ENCODE results near the gene STX16. TPM values are rescaled to one million over a fixed set of nuclear protein-coding genes. Genes with fewer than 3 reads are reported as not detected.

Gene STX16
- total RNA-seq, 4 donors from 2014 or later: 70.2 to 148 (median 85.9) TPM

DNA sequence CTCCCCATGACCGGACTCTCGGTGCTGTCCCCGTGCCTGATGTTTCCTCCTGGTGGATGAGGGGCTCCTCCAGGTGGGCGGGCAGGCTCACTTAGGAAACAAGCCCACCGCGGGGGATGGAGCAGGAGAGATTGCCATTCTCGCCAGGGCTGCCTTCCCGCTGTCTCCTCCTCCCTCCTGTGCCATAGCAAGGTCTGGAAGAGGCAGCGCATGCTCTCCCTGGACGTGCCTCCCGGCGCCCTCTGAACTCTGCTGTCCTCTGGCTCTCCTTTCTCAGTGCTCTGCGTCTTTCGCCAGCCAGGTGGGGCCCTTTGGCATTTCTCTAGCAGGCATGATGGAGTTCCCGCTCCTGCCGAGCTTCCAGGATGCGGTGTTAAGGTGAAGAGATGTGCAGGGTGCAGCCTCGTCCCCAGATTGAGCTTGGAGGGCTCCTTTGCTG, 24.1 kb downstream of the STX16 start:
- Histone ChIP-seq H3K4me3 (no peak overlapping the region), H3K9me3 (no peaks in the 10 kb centered on the region), H3K36me3 (peaks cover 0 to 94% (median 0%) of the 10 kb centered on the region in 3 donors), H3K27ac (no peak overlapping the region), H3K4me1 (no peaks in the 10 kb centered on the region), H3K27me3 (no peaks in the 10 kb centered on the region)
- TF ChIP-seq EP300 (IDR thresholded peaks at IDR 0.05) (no peak), POLR2A (IDR thresholded peaks at IDR 0.05) (no peak)
- TF ChIP-seq, protein P1, sequence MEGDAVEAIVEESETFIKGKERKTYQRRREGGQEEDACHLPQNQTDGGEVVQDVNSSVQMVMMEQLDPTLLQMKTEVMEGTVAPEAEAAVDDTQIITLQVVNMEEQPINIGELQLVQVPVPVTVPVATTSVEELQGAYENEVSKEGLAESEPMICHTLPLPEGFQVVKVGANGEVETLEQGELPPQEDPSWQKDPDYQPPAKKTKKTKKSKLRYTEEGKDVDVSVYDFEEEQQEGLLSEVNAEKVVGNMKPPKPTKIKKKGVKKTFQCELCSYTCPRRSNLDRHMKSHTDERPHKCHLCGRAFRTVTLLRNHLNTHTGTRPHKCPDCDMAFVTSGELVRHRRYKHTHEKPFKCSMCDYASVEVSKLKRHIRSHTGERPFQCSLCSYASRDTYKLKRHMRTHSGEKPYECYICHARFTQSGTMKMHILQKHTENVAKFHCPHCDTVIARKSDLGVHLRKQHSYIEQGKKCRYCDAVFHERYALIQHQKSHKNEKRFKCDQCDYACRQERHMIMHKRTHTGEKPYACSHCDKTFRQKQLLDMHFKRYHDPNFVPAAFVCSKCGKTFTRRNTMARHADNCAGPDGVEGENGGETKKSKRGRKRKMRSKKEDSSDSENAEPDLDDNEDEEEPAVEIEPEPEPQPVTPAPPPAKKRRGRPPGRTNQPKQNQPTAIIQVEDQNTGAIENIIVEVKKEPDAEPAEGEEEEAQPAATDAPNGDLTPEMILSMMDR (IDR thresholded peaks at IDR 0.05): no peak
- WGBS, 2 donors: 88 to 93% methylated on average over 16 to 18 of the region's 18 CpGs
- no peak for DNase-seq (ENCODE audit: low spot score in 2 of 2)

DNA sequence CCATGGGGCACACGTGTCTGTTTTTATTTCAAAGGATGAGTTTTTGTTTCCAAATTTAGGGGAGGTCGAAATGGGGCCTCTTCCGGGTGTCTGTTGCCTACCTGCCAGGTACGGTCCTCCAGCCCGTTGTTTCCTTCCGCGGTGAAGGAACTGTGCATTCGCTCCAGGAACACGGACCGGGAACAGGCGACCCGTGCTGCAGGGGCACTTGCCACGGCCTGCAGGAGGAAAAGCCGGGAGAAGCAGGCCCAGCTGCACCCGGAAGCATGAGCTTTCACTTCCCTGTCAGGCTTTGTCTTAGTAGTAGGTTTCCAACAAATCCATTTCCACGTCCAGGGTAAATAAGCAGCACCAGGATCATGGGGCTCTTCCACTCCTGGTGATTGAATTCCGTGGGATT, 24.6 kb downstream of the STX16 start:
- Histone ChIP-seq H3K36me3 (peaks cover 0 to 94% (median 0%) of the 10 kb centered on the region in 3 donors), H3K27me3 (no peaks in the 10 kb centered on the region)
- TF ChIP-seq, protein P1 (IDR thresholded peaks at IDR 0.05): no peak
- no peak for TF ChIP-seq EP300 (IDR thresholded peaks at IDR 0.05)
- TF ChIP-seq POLR2A (IDR thresholded peaks at IDR 0.05): no peak

DNA sequence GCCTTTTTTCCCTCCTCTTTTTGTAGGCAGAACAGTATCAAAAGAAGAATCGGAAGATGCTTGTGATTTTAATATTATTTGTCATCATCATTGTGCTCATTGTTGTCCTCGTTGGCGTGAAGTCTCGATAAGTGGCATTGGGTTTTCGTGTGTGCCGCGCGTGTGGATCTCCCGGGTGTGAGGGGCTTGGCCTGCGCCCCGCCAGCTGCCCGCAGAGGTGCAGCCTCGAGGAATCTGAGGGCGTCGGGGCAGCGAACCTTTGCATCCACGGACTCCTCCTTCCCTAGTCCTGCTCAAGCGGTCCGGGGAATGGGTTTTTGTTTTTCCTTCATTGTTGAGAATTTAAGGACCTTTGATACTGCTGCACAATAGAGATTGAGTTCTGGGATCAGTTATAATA, 25.1 kb downstream of the STX16 start:
- 93 to 94% methylated on average over 19 of the region's 19 CpGs for WGBS, 2 donors
- DNase-seq (ENCODE audit: low spot score in 2 of 2): no peak
- peaks cover 0 to 93% (median 0%) of the 10 kb centered on the region in 3 donors for H3K36me3 ChIP-seq

More for the DNA sequence above, 24.6 kb downstream of the STX16 start:
- no peak overlapping the region for H3K4me3 ChIP-seq
- H3K4me1 ChIP-seq: no peaks in the 10 kb centered on the region
- no peak overlapping the region for H3K27ac ChIP-seq
- DNase-seq (ENCODE audit: low spot score in 2 of 2): no peak
- 89% methylated on average over 17 of the region's 17 CpGs for WGBS, 2 donors
- H3K9me3 ChIP-seq: no peaks in the 10 kb centered on the region

DNA sequence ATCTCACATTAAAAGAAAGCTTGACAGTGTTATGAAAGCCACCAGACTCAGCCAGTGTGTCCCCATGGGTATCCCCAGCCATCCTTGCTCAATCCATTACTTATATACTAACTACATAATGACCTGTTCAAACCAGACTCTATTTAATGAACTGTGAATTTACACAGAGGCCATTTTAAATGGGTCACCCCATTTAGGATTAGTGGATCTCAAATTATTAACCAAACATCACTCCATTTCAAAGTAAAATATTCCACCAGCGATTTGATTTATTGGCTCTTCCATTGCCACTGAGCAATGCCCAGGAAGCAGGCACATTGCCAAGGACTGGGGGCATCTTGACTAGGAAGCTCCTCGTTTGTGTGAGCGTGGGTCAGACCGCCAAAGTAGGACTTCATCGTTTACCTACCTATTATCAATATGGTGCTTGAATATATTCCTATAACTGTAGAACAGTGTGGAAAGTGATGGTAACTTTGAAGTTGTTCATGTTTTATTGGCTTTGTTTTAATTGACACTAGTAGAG, 26.1 kb downstream of the STX16 start:
- H3K9me3 ChIP-seq: no peaks in the 10 kb centered on the region
- DNase-seq (ENCODE audit: low spot score in 2 of 2): no peak
- WGBS, 2 donors: 89 to 92% methylated on average over 5 of the region's 5 CpGs
- peaks cover 0 to 85% (median 0%) of the 10 kb centered on the region in 3 donors for H3K36me3 ChIP-seq
- no peaks in the 10 kb centered on the region for H3K27me3 ChIP-seq
- TF ChIP-seq, protein P1 (IDR thresholded peaks at IDR 0.05): no peak
- TF ChIP-seq EP300 (IDR thresholded peaks at IDR 0.05) (no peak), POLR2A (IDR thresholded peaks at IDR 0.05) (no peak)
- no peak overlapping the region for H3K4me3 ChIP-seq
- no peak overlapping the region for H3K27ac ChIP-seq
- H3K4me1 ChIP-seq: no peaks in the 10 kb centered on the region

More for the DNA sequence above, 25.1 kb downstream of the STX16 start:
- no peak overlapping the region for H3K4me3 ChIP-seq
- no peaks in the 10 kb centered on the region for H3K27me3 ChIP-seq
- H3K27ac ChIP-seq: no peak overlapping the region
- H3K4me1 ChIP-seq: no peaks in the 10 kb centered on the region
- TF ChIP-seq, protein P1 (IDR thresholded peaks at IDR 0.05): no peak
- TF ChIP-seq EP300 (IDR thresholded peaks at IDR 0.05) (no peak), POLR2A (IDR thresholded peaks at IDR 0.05) (no peak)
- H3K9me3 ChIP-seq: no peaks in the 10 kb centered on the region

DNA sequence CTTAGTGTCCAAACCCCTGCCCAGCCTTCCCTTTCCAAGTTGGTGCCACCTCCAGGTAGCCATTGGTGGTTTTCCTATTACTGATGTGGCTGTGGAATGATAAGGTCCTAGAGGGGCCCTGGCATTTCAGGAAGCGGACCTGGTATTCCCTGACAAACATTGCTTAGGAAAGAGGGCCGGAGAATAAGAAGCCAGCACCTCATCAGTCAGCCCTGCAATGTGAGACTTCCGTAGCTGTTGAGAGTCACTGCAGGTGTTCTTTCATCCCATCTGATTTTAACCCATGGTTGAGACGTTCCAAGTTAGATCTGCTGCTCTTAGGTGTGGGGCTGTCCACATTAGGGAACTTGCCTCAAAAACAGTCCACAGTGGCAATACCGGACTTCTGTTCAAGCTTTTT, 26.7 kb downstream of the STX16 start:
- no peak for DNase-seq (ENCODE audit: low spot score in 2 of 2)
- Histone ChIP-seq H3K27ac (no peak overlapping the region), H3K36me3 (peaks cover 0 to 78% (median 0%) of the 10 kb centered on the region in 3 donors), H3K27me3 (no peaks in the 10 kb centered on the region), H3K4me3 (no peak overlapping the region), H3K4me1 (no peaks in the 10 kb centered on the region), H3K9me3 (no peaks in the 10 kb centered on the region)
- 84 to 85% methylated on average over 5 of the region's 5 CpGs for WGBS, 2 donors
- TF ChIP-seq, protein P1 (IDR thresholded peaks at IDR 0.05): no peak
- TF ChIP-seq POLR2A (IDR thresholded peaks at IDR 0.05): no peak

Measured in tibial nerve (tissue), 4 donors.